Endodermal cell (in vitro differentiated cells): ENCODE measurements around the gene SLC12A8. TPM values are rescaled to one million over a fixed set of nuclear protein-coding genes. Genes with fewer than 3 reads are reported as not detected.

ENCODE experiments used
- DNase-seq: peaks from one replicate; pipeline ENCODE4 v3.0.0-alpha.2; 2017
- H3K27ac ChIP-seq: 2 replicates; pipeline ENCODE4 v1.5.1; 2013; ENCODE audit warnings: mild to moderate bottlenecking, low read depth, low read length, moderate library complexity
- H3K27me3 ChIP-seq: 2 replicates; pipeline ENCODE4 v1.6.1; 2013; ENCODE audit warnings: mild to moderate bottlenecking, low read length, moderate library complexity; ENCODE audit not compliant: insufficient read depth, control insufficient read depth, poor library complexity, severe bottlenecking
- H3K36me3 ChIP-seq: 2 replicates; pipeline ENCODE4 v1.7.0; 2013; ENCODE audit warnings: mild to moderate bottlenecking, low read length, moderate library complexity; ENCODE audit not compliant: control insufficient read depth, insufficient read depth
- H3K4me1 ChIP-seq: one replicate; pipeline ENCODE4 v1.7.0; 2013; ENCODE audit warnings: low read length; ENCODE audit not compliant: control insufficient read depth, insufficient read depth
- H3K4me3 ChIP-seq: 2 replicates; pipeline ENCODE4 v1.5.1; 2013; ENCODE audit warnings: mild to moderate bottlenecking, low read length, moderate library complexity
- H3K9ac ChIP-seq: 2 replicates; pipeline ENCODE4 v1.6.1; 2013; ENCODE audit warnings: mild to moderate bottlenecking, low read length, moderate library complexity; ENCODE audit not compliant: poor library complexity, severe bottlenecking; ENCODE audit errors: extremely low read depth
- H3K9me3 ChIP-seq: 2 replicates; pipeline ENCODE4 v1.6.1; 2013; ENCODE audit warnings: mild to moderate bottlenecking, low read length, moderate library complexity; ENCODE audit not compliant: control insufficient read depth
- H3K27ac Mint-ChIP-seq: 2 replicates; pipeline ENCODE4 v1.8.0; 2020; ENCODE audit warnings: mixed read lengths
- H3K27me3 Mint-ChIP-seq: 2 replicates; pipeline ENCODE4 v1.8.0; 2021; ENCODE audit warnings: mild to moderate bottlenecking, mixed read lengths; ENCODE audit not compliant: insufficient read depth
- H3K36me3 Mint-ChIP-seq: 2 replicates; pipeline ENCODE4 v1.8.0; 2020; ENCODE audit warnings: low read depth, mixed read lengths
- H3K4me1 Mint-ChIP-seq: 2 replicates; pipeline ENCODE4 v1.8.0; 2020; ENCODE audit warnings: mixed read lengths
- H3K4me3 Mint-ChIP-seq: 2 replicates; pipeline ENCODE4 v1.8.0; 2020; ENCODE audit warnings: mild to moderate bottlenecking, moderate library complexity, mixed read lengths
- H3K9me3 Mint-ChIP-seq: 2 replicates; pipeline ENCODE4 v1.8.0; 2020; ENCODE audit warnings: mild to moderate bottlenecking, mixed read lengths
- CTCF ChIP-seq: fragments of 200-600 bp; sonication (generic); conservative IDR thresholded peaks from 2 replicates; pipeline ENCODE4 v1.5.0; 2021; ENCODE audit warnings: antibody characterized with exemption, mild to moderate bottlenecking
- WGBS, 2 experiments: methylation state at CpG; one replicate each; pipeline versions ENCODE4 v1.1.5 to v1.1.7; 2013; ENCODE audit warnings: missing lambda C conversion rate in 2 of 2, mixed read lengths in 1 of 2; ENCODE audit not compliant: insufficient coverage in 1 of 2, insufficient read length in 1 of 2; 5-methylcytosine and 5-hydroxymethylcytosine counted together
- total RNA-seq, 2 donors: library from RNA; stranded (reverse); fragmentation: NEBNext Ultra II Directional in 1 of 2; extraction: Animal tissue kit (Norgen Biotek cat#: 25700) in 1 of 2; gene quantifications; 2 replicates in 1 of 2; 3 replicates in 1 of 2; pipeline ENCODE4 v1.2.1, GENCODE V29; 2021

Gene SLC12A8
- total RNA-seq, 2 donors from 2014 or later: 17.3 to 18.6 TPM

GRCh38 chr3:125102470-125102869, 110.1 kb downstream of the SLC12A8 start:
- no peak overlapping the region for H3K9ac ChIP-seq
- no peak overlapping the region for H3K27ac ChIP-seq
- no peak for TF ChIP-seq CTCF
- H3K4me3 Mint-ChIP-seq: no peak overlapping the region
- WGBS, 2 experiments: 86 to 92% methylated on average over 6 of the region's 6 CpGs
- peaks cover 5% of the 10 kb centered on the region for H3K4me1 Mint-ChIP-seq
- H3K36me3 Mint-ChIP-seq: peaks cover 25% of the 10 kb centered on the region
- no peaks in the 10 kb centered on the region for H3K9me3 ChIP-seq
- no peak overlapping the region for H3K27ac Mint-ChIP-seq
- H3K27me3 Mint-ChIP-seq: no peaks in the 10 kb centered on the region
- no peak overlapping the region for H3K4me3 ChIP-seq
- no peaks in the 10 kb centered on the region for H3K27me3 ChIP-seq
- peaks cover 2% of the 10 kb centered on the region for H3K9me3 Mint-ChIP-seq
- no peaks in the 10 kb centered on the region for H3K4me1 ChIP-seq
- no peak for DNase-seq
- H3K36me3 ChIP-seq: no peaks in the 10 kb centered on the region

- DNase-seq: no peak
- Mint-ChIP-seq H3K4me1 (peaks cover 5% of the 10 kb centered on the region), H3K9me3 (peaks cover 2% of the 10 kb centered on the region), H3K4me3 (no peak overlapping the region), H3K27me3 (no peaks in the 10 kb centered on the region), H3K27ac (no peak overlapping the region), H3K36me3 (peaks cover 6% of the 10 kb centered on the region)
- Histone ChIP-seq H3K27me3 (no peaks in the 10 kb centered on the region), H3K9ac (no peak overlapping the region), H3K4me1 (no peaks in the 10 kb centered on the region), H3K4me3 (no peak overlapping the region), H3K9me3 (no peaks in the 10 kb centered on the region), H3K27ac (no peak overlapping the region), H3K36me3 (no peaks in the 10 kb centered on the region)
- WGBS, 2 experiments: 75 to 100% methylated on average over 2 to 4 of the region's 4 CpGs
- no peak for TF ChIP-seq CTCF
Observed at GRCh38 chr3:125098611-125099291, 113.8 kb downstream of the SLC12A8 start.

- DNase-seq: no peak
- Mint-ChIP-seq H3K4me3 (no peak overlapping the region), H3K27me3 (no peaks in the 10 kb centered on the region), H3K27ac (no peak overlapping the region), H3K36me3 (peaks cover 20% of the 10 kb centered on the region), H3K9me3 (no peaks in the 10 kb centered on the region), H3K4me1 (no peaks in the 10 kb centered on the region)
- Histone ChIP-seq H3K4me3 (no peak overlapping the region), H3K9ac (no peak overlapping the region), H3K27ac (no peak overlapping the region), H3K27me3 (no peaks in the 10 kb centered on the region), H3K9me3 (no peaks in the 10 kb centered on the region), H3K36me3 (no peaks in the 10 kb centered on the region), H3K4me1 (no peaks in the 10 kb centered on the region)
- no peak for TF ChIP-seq CTCF
Observed at GRCh38 chr3:125090649-125091048, 121.9 kb downstream of the SLC12A8 start.
